ENCODE data around the gene OSBPL8.

- no peak for TF ChIP-seq POLR2A (IDR thresholded peaks at IDR 0.05; ENCODE audit: low read length)
- TF ChIP-seq GATA1 (IDR thresholded peaks at IDR 0.05; ENCODE audit: low read depth, low read length) = no peak
Observed at GRCh38 chr12:76387614-76388013, 172.0 kb downstream of the OSBPL8 start.
